Peyer's patch (tissue), 4 donors: ENCODE measurements around the gene COX4I1.

ENCODE experiments used
- CTCF ChIP-seq, 6 experiments: fragments of 450-650 bp in 4 of 6; fragments of 200-600 bp in 2 of 6; sonication (generic) in 1 of 6; IDR thresholded peaks; one replicate each; pipeline ENCODE4 v1.5.1; 2017 to 2019; ENCODE audit warnings: antibody characterized with exemption in 6 of 6, mild to moderate bottlenecking in 3 of 6, moderate library complexity in 1 of 6
- POLR2A ChIP-seq, 2 donors: fragments of 450-650 bp; IDR thresholded peaks; one replicate each; pipeline ENCODE4 v1.5.1; 2017; ENCODE audit warnings: antibody characterized with exemption in 2 of 2, mild to moderate bottlenecking in 2 of 2, moderate library complexity in 2 of 2

- TF ChIP-seq CTCF (IDR thresholded peaks at IDR 0.05) = no peak
- TF ChIP-seq POLR2A (IDR thresholded peaks at IDR 0.05) = no peak
These were observed 45.3 kb downstream of the COX4I1 start for GRCh38 chr16:85844786-85845185.
